Caco-2 (cell line): Measurements from ENCODE around the gene PFDN4. TPM values are rescaled to one million over a fixed set of nuclear protein-coding genes. Genes with fewer than 3 reads are reported as not detected.

Experiments used
- BruUV-seq: library from RNA; stranded (reverse); fragments of 400-500 nt; replicated peaks from 2 replicates; lab custom pipeline; 2021; lab: Mats Ljungman, UMichigan
- CTCF ChIA-PET: fragments of 300-600 bp; sonication (Branson Sonifier 250); formaldehyde crosslinking; loops from one replicate; lab custom pipeline; 2022; ENCODE audit warnings: antibody characterized with exemption; lab: Charles Lee
- POLR2A ChIA-PET: fragments of 300-600 bp; sonication (Branson Sonifier 250); formaldehyde crosslinking; loops from one replicate; lab custom pipeline; 2022; ENCODE audit warnings: antibody characterized with exemption; lab: Charles Lee
- DNase-seq, 2 experiments: peaks; one replicate each; pipeline versions ENCODE4 v3.0.0 to v3.0.0-alpha.2; 2020 to 2022
- H3K27me3 ChIP-seq: replicated peaks from 2 replicates; pipeline ENCODE4 v1.6.0; 2011; ENCODE audit warnings: low read length; ENCODE audit not compliant: control insufficient read depth, insufficient read depth
- H3K36me3 ChIP-seq: 2 replicates; pipeline ENCODE4 v1.5.1; 2011; ENCODE audit warnings: low read length; ENCODE audit not compliant: control insufficient read depth, insufficient read depth
- H3K4me1 ChIP-seq: fragments of 250-450 bp; sonication (Bioruptor Pico); 2 replicates; pipeline ENCODE4 v1.5.1; 2020; ENCODE audit warnings: mild to moderate bottlenecking
- H3K4me3 ChIP-seq: 2 replicates; pipeline ENCODE4 v1.5.1; 2011; ENCODE audit warnings: low read depth, mild to moderate bottlenecking, control low read depth, low read length
- H3K9me3 ChIP-seq: fragments of 250-450 bp; sonication (Bioruptor Pico); 2 replicates; pipeline ENCODE4 v1.5.1; 2020; ENCODE audit warnings: mild to moderate bottlenecking, moderate library complexity
- H3K27ac Mint-ChIP-seq: one replicate; pipeline ENCODE4 v1.8.0; 2022; ENCODE audit warnings: mixed read lengths; ENCODE audit not compliant: unreplicated experiment
- H3K27me3 Mint-ChIP-seq: one replicate; pipeline ENCODE4 v1.8.0; 2022; ENCODE audit warnings: mixed read lengths; ENCODE audit not compliant: insufficient read depth, unreplicated experiment
- H3K36me3 Mint-ChIP-seq: one replicate; pipeline ENCODE4 v1.8.0; 2022; ENCODE audit warnings: mild to moderate bottlenecking, mixed read lengths; ENCODE audit not compliant: insufficient read depth, unreplicated experiment
- H3K4me1 Mint-ChIP-seq: one replicate; pipeline ENCODE4 v1.8.0; 2022; ENCODE audit warnings: low read depth, mixed read lengths; ENCODE audit not compliant: unreplicated experiment
- H3K4me3 Mint-ChIP-seq: one replicate; pipeline ENCODE4 v1.8.0; 2022; ENCODE audit warnings: mild to moderate bottlenecking, moderate library complexity, mixed read lengths; ENCODE audit not compliant: unreplicated experiment
- H3K9me3 Mint-ChIP-seq: one replicate; pipeline ENCODE4 v1.8.0; 2022; ENCODE audit warnings: mixed read lengths; ENCODE audit not compliant: unreplicated experiment
- intact Hi-C: fragments of 100-400 bp; cut with micrococcal nuclease; formaldehyde crosslinking; loops from one replicate; pipeline ENCODE4 v1.10.0; 2022; ENCODE audit not compliant: unreplicated experiment
- total RNA-seq: library from RNA; stranded (reverse); gene quantifications from 2 replicates; pipeline ENCODE4 v1.2.3, GENCODE V29; 2022
- TF ChIP-seq, protein P1 (sequence below), 2 experiments: fragments of 200-600 bp in 1 of 2; IDR thresholded peaks; 1 replicate in 1 of 2; 2 replicates in 1 of 2; pipeline versions ENCODE4 v1.5.1 to v1.8.0; 2011 to 2022; ENCODE audit warnings: antibody characterized with exemption in 1 of 2, control low read depth in 1 of 2, inconsistent platforms in 1 of 2, low read depth in 1 of 2, low read length in 1 of 2, mild to moderate bottlenecking in 1 of 2, moderate library complexity in 1 of 2; ENCODE audit not compliant: insufficient read depth in 1 of 2, severe bottlenecking in 1 of 2, unreplicated experiment in 1 of 2

The PFDN4 gene
- total RNA-seq, 1 experiment from 2014 or later, result 86.7 TPM

DNA sequence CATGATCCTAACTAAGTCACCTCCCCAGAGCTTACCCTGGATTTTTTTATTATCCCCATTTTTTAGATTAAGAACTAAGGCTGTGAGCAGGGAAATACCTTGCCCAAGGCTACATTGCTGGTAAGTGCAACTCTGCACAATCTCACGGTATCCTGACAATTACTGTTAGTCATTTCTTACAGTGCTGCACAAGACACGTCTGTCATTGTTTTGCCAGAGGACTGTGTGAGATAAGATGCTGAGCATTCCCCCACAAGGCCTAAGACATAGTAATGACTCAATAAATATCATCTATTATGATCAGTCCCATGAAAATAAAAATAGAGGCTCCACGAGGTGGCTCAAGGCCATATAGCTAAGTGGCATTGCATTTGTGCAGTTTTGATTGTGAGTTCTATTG is 21.0 kb downstream of the PFDN4 start:
- H3K36me3 ChIP-seq, result no peaks in the 10 kb centered on the region
- ChIA-PET POLR2A (no interaction called here), CTCF (no interaction called here)
- no peak overlapping the region for H3K4me3 Mint-ChIP-seq
- no TSS peak for BruUV-seq
- H3K27me3 ChIP-seq, result no peaks in the 10 kb centered on the region
- intact Hi-C loops, result no loop called here
- DNase-seq, result no peak
- no peak overlapping the region for H3K27ac Mint-ChIP-seq
- H3K27me3 Mint-ChIP-seq, result no peaks in the 10 kb centered on the region
- H3K4me1 ChIP-seq, result no peaks in the 10 kb centered on the region
- no peak overlapping the region for H3K4me3 ChIP-seq
- TF ChIP-seq, protein P1, sequence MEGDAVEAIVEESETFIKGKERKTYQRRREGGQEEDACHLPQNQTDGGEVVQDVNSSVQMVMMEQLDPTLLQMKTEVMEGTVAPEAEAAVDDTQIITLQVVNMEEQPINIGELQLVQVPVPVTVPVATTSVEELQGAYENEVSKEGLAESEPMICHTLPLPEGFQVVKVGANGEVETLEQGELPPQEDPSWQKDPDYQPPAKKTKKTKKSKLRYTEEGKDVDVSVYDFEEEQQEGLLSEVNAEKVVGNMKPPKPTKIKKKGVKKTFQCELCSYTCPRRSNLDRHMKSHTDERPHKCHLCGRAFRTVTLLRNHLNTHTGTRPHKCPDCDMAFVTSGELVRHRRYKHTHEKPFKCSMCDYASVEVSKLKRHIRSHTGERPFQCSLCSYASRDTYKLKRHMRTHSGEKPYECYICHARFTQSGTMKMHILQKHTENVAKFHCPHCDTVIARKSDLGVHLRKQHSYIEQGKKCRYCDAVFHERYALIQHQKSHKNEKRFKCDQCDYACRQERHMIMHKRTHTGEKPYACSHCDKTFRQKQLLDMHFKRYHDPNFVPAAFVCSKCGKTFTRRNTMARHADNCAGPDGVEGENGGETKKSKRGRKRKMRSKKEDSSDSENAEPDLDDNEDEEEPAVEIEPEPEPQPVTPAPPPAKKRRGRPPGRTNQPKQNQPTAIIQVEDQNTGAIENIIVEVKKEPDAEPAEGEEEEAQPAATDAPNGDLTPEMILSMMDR (IDR thresholded peaks at IDR 0.05; ENCODE audit: insufficient read depth in 1 of 2, low read depth in 1 of 2, low read length in 1 of 2, severe bottlenecking in 1 of 2, unreplicated experiment in 1 of 2), result no peak
- H3K36me3 Mint-ChIP-seq, result no peaks in the 10 kb centered on the region
- H3K9me3 ChIP-seq, result no peaks in the 10 kb centered on the region
- no peaks in the 10 kb centered on the region for H3K9me3 Mint-ChIP-seq
- no peaks in the 10 kb centered on the region for H3K4me1 Mint-ChIP-seq

DNA sequence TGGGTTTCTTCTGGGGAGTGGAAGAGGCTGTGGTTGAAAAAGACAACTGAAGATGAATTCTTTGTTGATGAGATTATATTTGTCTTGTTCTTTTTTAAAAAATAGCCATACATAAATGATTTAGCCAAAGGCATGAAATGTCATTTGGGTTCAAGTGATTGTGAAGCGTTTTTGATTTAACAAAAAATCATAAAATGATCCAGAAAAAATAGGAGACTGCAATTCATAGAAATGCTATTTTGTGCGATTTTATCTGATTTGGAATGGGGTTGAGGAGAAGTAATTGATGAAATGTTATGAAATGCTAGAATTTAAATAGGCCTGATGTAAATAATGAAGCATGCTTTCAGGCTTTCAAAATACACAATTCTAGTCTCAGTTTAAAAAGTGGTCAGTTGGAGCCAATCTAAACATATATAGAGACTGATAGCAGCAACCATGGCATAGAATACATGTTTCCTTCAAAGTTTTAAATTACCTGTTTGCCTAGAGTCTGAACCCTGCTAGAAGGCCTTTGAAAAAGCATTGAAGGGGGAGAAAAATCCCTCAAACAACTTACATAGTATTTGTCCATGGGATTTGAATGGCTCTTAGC is 21.8 kb downstream of the PFDN4 start:
- Mint-ChIP-seq H3K9me3 (no peaks in the 10 kb centered on the region), H3K27me3 (peaks cover 3% of the 10 kb centered on the region)
- CTCF ChIA-PET, result no interaction called here

DNA sequence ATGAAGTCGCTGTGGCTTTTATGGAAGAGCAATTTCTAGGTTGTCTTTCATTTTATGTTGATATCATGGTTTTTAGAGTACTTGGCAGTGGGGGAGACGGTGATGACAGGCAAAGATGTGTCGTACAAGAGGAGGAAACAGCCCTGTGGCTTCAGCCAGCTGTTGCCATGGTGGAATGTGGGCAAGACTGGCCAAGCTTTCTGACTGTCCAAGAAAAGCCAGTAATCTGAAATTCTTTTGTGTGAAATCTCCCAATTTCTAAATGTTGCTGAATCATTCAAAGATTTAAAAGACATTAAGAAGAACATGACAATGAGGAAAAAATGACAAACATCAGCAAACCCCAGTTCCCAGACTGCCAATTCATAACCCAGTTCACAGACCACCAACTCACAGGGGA is 23.1 kb downstream of the PFDN4 start:
- no peak for DNase-seq
- no peak overlapping the region for H3K4me3 ChIP-seq
- H3K4me1 ChIP-seq, result no peaks in the 10 kb centered on the region
- H3K36me3 ChIP-seq, result no peaks in the 10 kb centered on the region
- TF ChIP-seq, protein P1 (IDR thresholded peaks at IDR 0.05; ENCODE audit: insufficient read depth in 1 of 2, low read depth in 1 of 2, low read length in 1 of 2, severe bottlenecking in 1 of 2, unreplicated experiment in 1 of 2), result no peak
- Mint-ChIP-seq H3K4me3 (no peak overlapping the region), H3K27me3 (peaks cover 3% of the 10 kb centered on the region), H3K9me3 (no peaks in the 10 kb centered on the region), H3K36me3 (no peaks in the 10 kb centered on the region), H3K4me1 (no peaks in the 10 kb centered on the region), H3K27ac (no peak overlapping the region)
- no peaks in the 10 kb centered on the region for H3K9me3 ChIP-seq
- no TSS peak for BruUV-seq
- CTCF ChIA-PET, result no interaction called here
- POLR2A ChIA-PET, result no interaction called here
- no peaks in the 10 kb centered on the region for H3K27me3 ChIP-seq
- intact Hi-C loops, result no loop called here

More for the DNA sequence above, 21.8 kb downstream of the PFDN4 start:
- Histone ChIP-seq H3K9me3 (no peaks in the 10 kb centered on the region), H3K27me3 (no peaks in the 10 kb centered on the region), H3K4me3 (no peak overlapping the region), H3K4me1 (no peaks in the 10 kb centered on the region), H3K36me3 (no peaks in the 10 kb centered on the region)
- Mint-ChIP-seq H3K36me3 (no peaks in the 10 kb centered on the region), H3K4me1 (no peaks in the 10 kb centered on the region), H3K27ac (no peak overlapping the region), H3K4me3 (no peak overlapping the region)
- BruUV-seq, result no TSS peak
- DNase-seq, result no peak
- TF ChIP-seq, protein P1 (IDR thresholded peaks at IDR 0.05; ENCODE audit: insufficient read depth in 1 of 2, low read depth in 1 of 2, low read length in 1 of 2, severe bottlenecking in 1 of 2, unreplicated experiment in 1 of 2), result no peak
- POLR2A ChIA-PET, result no interaction called here
- intact Hi-C loops, result no loop called here
